IPS-15b (cell line): ENCODE measurements around the gene TNK2.
"Not testable (repeated sequence)": the region's sequence is repeated elsewhere in the genome, so short reads cannot be mapped to it uniquely, and the experiment has no call there.

ENCODE experiments used
- H3K27me3 ChIP-seq: one replicate; pipeline ENCODE4 v1.6.1; 2013; ENCODE audit warnings: low read length; ENCODE audit not compliant: control insufficient read depth, insufficient read depth
- H3K36me3 ChIP-seq: one replicate; pipeline ENCODE4 v1.6.1; 2013; ENCODE audit warnings: low read length; ENCODE audit not compliant: control insufficient read depth, insufficient read depth
- H3K4me1 ChIP-seq: one replicate; pipeline ENCODE4 v1.6.1; 2013; ENCODE audit warnings: mild to moderate bottlenecking, low read length; ENCODE audit not compliant: control insufficient read depth, insufficient read depth
- H3K4me3 ChIP-seq: one replicate; pipeline ENCODE4 v1.5.1; 2013; ENCODE audit warnings: low read depth, low read length
- H3K9ac ChIP-seq: one replicate; pipeline ENCODE4 v1.6.1; 2013; ENCODE audit warnings: low read depth, mild to moderate bottlenecking, low read length
- H3K9me3 ChIP-seq: one replicate; pipeline ENCODE4 v1.6.1; 2013; ENCODE audit warnings: mild to moderate bottlenecking, low read length; ENCODE audit not compliant: control insufficient read depth, insufficient read depth

TNK2 gene

GRCh38 chr3:195869413-195870001, 38.8 kb downstream of the TNK2 start:
- H3K4me3 ChIP-seq: no peak overlapping the region
- no peaks in the 10 kb centered on the region for H3K9me3 ChIP-seq
- H3K9ac ChIP-seq: no peak overlapping the region
- peaks cover 43% of the 10 kb centered on the region for H3K36me3 ChIP-seq
- no peaks in the 10 kb centered on the region for H3K4me1 ChIP-seq
- no peaks in the 10 kb centered on the region for H3K27me3 ChIP-seq

GRCh38 chr3:195868866-195869412, 39.4 kb downstream of the TNK2 start:
- Histone ChIP-seq H3K4me3 (no peak overlapping the region), H3K27me3 (no peaks in the 10 kb centered on the region), H3K36me3 (peaks cover 40% of the 10 kb centered on the region), H3K4me1 (no peaks in the 10 kb centered on the region), H3K9ac (no peak overlapping the region), H3K9me3 (no peaks in the 10 kb centered on the region)

- no peaks in the 10 kb centered on the region for H3K9me3 ChIP-seq
- H3K4me3 ChIP-seq: no peak overlapping the region
- no peak overlapping the region for H3K9ac ChIP-seq
- H3K27me3 ChIP-seq: no peaks in the 10 kb centered on the region
- H3K4me1 ChIP-seq: no peaks in the 10 kb centered on the region
- H3K36me3 ChIP-seq: peaks cover 40% of the 10 kb centered on the region
These were observed 40.0 kb downstream of the TNK2 start for GRCh38 chr3:195868336-195868865.

GRCh38 chr3:195867631-195868335, 40.6 kb downstream of the TNK2 start:
- H3K4me3 ChIP-seq: no peak overlapping the region

GRCh38 chr3:195866686-195867511, 41.5 kb downstream of the TNK2 start:
- Histone ChIP-seq H3K36me3 (peaks cover 36% of the 10 kb centered on the region), H3K27me3 (no peaks in the 10 kb centered on the region), H3K9me3 (no peaks in the 10 kb centered on the region), H3K4me1 (no peaks in the 10 kb centered on the region), H3K9ac (no peak overlapping the region), H3K4me3 (no peak overlapping the region)

More at GRCh38 chr3:195867631-195868335, 40.6 kb downstream of the TNK2 start:
- H3K9ac ChIP-seq: no peak overlapping the region
- H3K36me3 ChIP-seq: peaks cover 40% of the 10 kb centered on the region
- no peaks in the 10 kb centered on the region for H3K27me3 ChIP-seq
- H3K4me1 ChIP-seq: no peaks in the 10 kb centered on the region
- no peaks in the 10 kb centered on the region for H3K9me3 ChIP-seq

- Histone ChIP-seq H3K9me3 (no peaks in the 10 kb centered on the region), H3K4me1 (no peaks in the 10 kb centered on the region), H3K4me3 (no peak overlapping the region), H3K9ac (no peak overlapping the region), H3K27me3 (no peaks in the 10 kb centered on the region), H3K36me3 (peaks cover 31% of the 10 kb centered on the region)
These were observed 42.6 kb downstream of the TNK2 start for GRCh38 chr3:195865752-195866151.

- no peak overlapping the region for H3K9ac ChIP-seq
- no peak overlapping the region for H3K4me3 ChIP-seq
- no peaks in the 10 kb centered on the region for H3K27me3 ChIP-seq
- peaks cover 12% of the 10 kb centered on the region for H3K36me3 ChIP-seq
- H3K9me3 ChIP-seq: no peaks in the 10 kb centered on the region
- peaks cover 4% of the 10 kb centered on the region for H3K4me1 ChIP-seq
These were observed 45.0 kb downstream of the TNK2 start for GRCh38 chr3:195863121-195864061.

GRCh38 chr3:195862318-195862717, 46.0 kb downstream of the TNK2 start:
- H3K27me3 ChIP-seq, H3K9me3 ChIP-seq, H3K4me1 ChIP-seq, H3K9ac ChIP-seq, H3K4me3 ChIP-seq, H3K36me3 ChIP-seq: not testable (repeated sequence)

GRCh38 chr3:195860456-195860855, 47.9 kb downstream of the TNK2 start:
- no peaks in the 10 kb centered on the region for H3K36me3 ChIP-seq
- H3K4me1 ChIP-seq: peaks cover 4% of the 10 kb centered on the region
- H3K4me3 ChIP-seq: no peak overlapping the region
- H3K27me3 ChIP-seq: no peaks in the 10 kb centered on the region
- no peaks in the 10 kb centered on the region for H3K9me3 ChIP-seq
- H3K9ac ChIP-seq: no peak overlapping the region

- no peaks in the 10 kb centered on the region for H3K36me3 ChIP-seq
- H3K9ac ChIP-seq: no peak overlapping the region
- no peaks in the 10 kb centered on the region for H3K9me3 ChIP-seq
- no peak overlapping the region for H3K4me3 ChIP-seq
- H3K4me1 ChIP-seq: peaks cover 4% of the 10 kb centered on the region
- H3K27me3 ChIP-seq: no peaks in the 10 kb centered on the region
These were observed 48.4 kb downstream of the TNK2 start for GRCh38 chr3:195859846-195860411.
